CD8-positive, alpha-beta memory T cell (primary cell): ENCODE measurements around the gene TMEM59L. TPM values are rescaled to one million over a fixed set of nuclear protein-coding genes. Genes with fewer than 3 reads are reported as not detected.

ENCODE experiments used
- CTCF ChIA-PET: fragments of 350-600 bp; sonication (Branson Sonifier 250); formaldehyde crosslinking; loops from one replicate; lab custom pipeline; 2021; ENCODE audit warnings: antibody characterized with exemption; lab: Charles Lee
- POLR2A ChIA-PET: fragments of 350-600 bp; sonication (Branson Sonifier 250); formaldehyde crosslinking; loops from one replicate; lab custom pipeline; 2021; ENCODE audit warnings: antibody characterized with exemption; lab: Charles Lee
- DNase-seq, 5 donors: peaks; one replicate each; pipeline versions ENCODE4 v3.0.0 to v3.0.0-alpha.2; 2020 to 2022; ENCODE audit warnings: mixed read lengths in 1 of 5
- H3K27ac ChIP-seq: one replicate; pipeline ENCODE4 v1.7.0; 2013; ENCODE audit warnings: low read depth, mild to moderate bottlenecking, low read length, moderate library complexity
- H3K27me3 ChIP-seq: 2 replicates; pipeline ENCODE4 v1.7.0; 2013; ENCODE audit warnings: low read length, mild to moderate bottlenecking; ENCODE audit not compliant: insufficient read depth, poor library complexity, severe bottlenecking
- H3K36me3 ChIP-seq: 2 replicates; pipeline ENCODE4 v1.7.0; 2013; ENCODE audit warnings: mild to moderate bottlenecking, low read length, moderate library complexity; ENCODE audit not compliant: insufficient read depth
- H3K4me1 ChIP-seq: 2 replicates; pipeline ENCODE4 v1.7.0; 2013; ENCODE audit warnings: mild to moderate bottlenecking, low read length, moderate library complexity; ENCODE audit not compliant: insufficient read depth
- H3K4me3 ChIP-seq: 2 replicates; pipeline ENCODE4 v1.7.0; 2013; ENCODE audit warnings: mild to moderate bottlenecking, low read length
- H3K9me3 ChIP-seq: 2 replicates; pipeline ENCODE4 v1.7.0; 2013; ENCODE audit warnings: mild to moderate bottlenecking, low read length
- H3K27ac Mint-ChIP-seq, 8 donors: one replicate each; pipeline ENCODE4 v1.8.0; 2020 to 2021; ENCODE audit warnings: mixed read lengths in 8 of 8, mild to moderate bottlenecking in 6 of 8, inconsistent platforms in 3 of 8, moderate library complexity in 3 of 8
- H3K27me3 Mint-ChIP-seq, 2 donors: one replicate each; pipeline ENCODE4 v1.8.0; 2020 to 2021; ENCODE audit warnings: mixed read lengths in 2 of 2, mild to moderate bottlenecking in 1 of 2, moderate library complexity in 1 of 2
- H3K36me3 Mint-ChIP-seq, 3 donors: one replicate each; pipeline ENCODE4 v1.8.0; 2020 to 2021; ENCODE audit warnings: mixed read lengths in 3 of 3, inconsistent platforms in 1 of 3, mild to moderate bottlenecking in 1 of 3
- H3K4me1 Mint-ChIP-seq, 3 donors: one replicate each; pipeline ENCODE4 v1.8.0; 2020 to 2021; ENCODE audit warnings: mixed read lengths in 3 of 3, inconsistent platforms in 1 of 3, mild to moderate bottlenecking in 1 of 3
- H3K4me3 Mint-ChIP-seq, 7 donors: one replicate each; pipeline ENCODE4 v1.8.0; 2020 to 2021; ENCODE audit warnings: mixed read lengths in 7 of 7, mild to moderate bottlenecking in 6 of 7, moderate library complexity in 4 of 7, inconsistent platforms in 2 of 7
- H3K9me3 Mint-ChIP-seq, 5 donors: one replicate each; pipeline ENCODE4 v1.8.0; 2020 to 2022; ENCODE audit warnings: mixed read lengths in 5 of 5, mild to moderate bottlenecking in 3 of 5, moderate library complexity in 2 of 5, inconsistent platforms in 1 of 5
- polyA plus RNA-seq: library from polyadenylated mRNA; unstranded; fragments of 300-500 nt; fragmentation: Illumina TruSeq; gene quantifications from one replicate; pipeline ENCODE4 v1.2.3, GENCODE V29; 2021
- total RNA-seq, 2 experiments: library from RNA; stranded (reverse); gene quantifications; one replicate each; pipeline ENCODE4 v1.2.3, GENCODE V29; 2021

TMEM59L gene
- total and polyA plus RNA-seq, 3 experiments from 2014 or later = not detected

GRCh38 chr19:18666317-18666716 lies 53.6 kb downstream of the TMEM59L start:
- peaks cover 0 to 10% (median 1%) of the 10 kb centered on the region in 3 donors for H3K4me1 Mint-ChIP-seq
- peaks cover 4% of the 10 kb centered on the region for H3K4me1 ChIP-seq
- no peak overlapping the region for H3K4me3 ChIP-seq
- H3K27me3 Mint-ChIP-seq = no peaks in the 10 kb centered on the region
- no peak for DNase-seq
- ChIA-PET CTCF (interaction anchor here (1.4 kb wide), 1 partner anchor 12 kb away, joined by 3 read pairs; no protein-coding TSS in a partner anchor), POLR2A (no interaction called here)
- H3K36me3 Mint-ChIP-seq = peaks cover 0 to 44% (median 2%) of the 10 kb centered on the region in 3 donors
- H3K9me3 ChIP-seq = no peaks in the 10 kb centered on the region
- H3K36me3 ChIP-seq = no peaks in the 10 kb centered on the region
- no peaks in the 10 kb centered on the region for H3K27me3 ChIP-seq
- peak overlapping the region in 1 of 8 donors; percentile 54 for H3K27ac Mint-ChIP-seq
- no peaks in the 10 kb centered on the region for H3K9me3 Mint-ChIP-seq
- H3K27ac ChIP-seq = no peak overlapping the region
- no peak overlapping the region for H3K4me3 Mint-ChIP-seq

GRCh38 chr19:18666784-18667183 lies 54.1 kb downstream of the TMEM59L start:
- CTCF ChIA-PET = no interaction called here

GRCh38 chr19:18667531-18668251 lies 55.0 kb downstream of the TMEM59L start:
- H3K27me3 ChIP-seq = no peaks in the 10 kb centered on the region
- no peak overlapping the region for H3K4me3 Mint-ChIP-seq
- DNase-seq = no peak
- no peak overlapping the region for H3K27ac ChIP-seq
- no peak overlapping the region for H3K27ac Mint-ChIP-seq
- H3K4me1 ChIP-seq = peaks cover 4% of the 10 kb centered on the region
- no peaks in the 10 kb centered on the region for H3K36me3 ChIP-seq
- ChIA-PET CTCF (no interaction called here), POLR2A (no interaction called here)
- no peaks in the 10 kb centered on the region for H3K9me3 Mint-ChIP-seq
- H3K36me3 Mint-ChIP-seq = peaks cover 0 to 43% (median 2%) of the 10 kb centered on the region in 3 donors
- peaks cover 0 to 9% (median 1%) of the 10 kb centered on the region in 3 donors for H3K4me1 Mint-ChIP-seq
- H3K9me3 ChIP-seq = no peaks in the 10 kb centered on the region
- no peak overlapping the region for H3K4me3 ChIP-seq
- H3K27me3 Mint-ChIP-seq = no peaks in the 10 kb centered on the region

More at GRCh38 chr19:18666784-18667183, 54.1 kb downstream of the TMEM59L start:
- H3K4me1 ChIP-seq = peaks cover 4% of the 10 kb centered on the region
- H3K9me3 ChIP-seq = no peaks in the 10 kb centered on the region
- DNase-seq = no peak
- Mint-ChIP-seq H3K27me3 (no peaks in the 10 kb centered on the region), H3K27ac (no peak overlapping the region), H3K4me1 (peaks cover 0 to 9% (median 1%) of the 10 kb centered on the region in 3 donors), H3K36me3 (peaks cover 0 to 45% (median 2%) of the 10 kb centered on the region in 3 donors), H3K9me3 (no peaks in the 10 kb centered on the region), H3K4me3 (no peak overlapping the region)
- H3K36me3 ChIP-seq = no peaks in the 10 kb centered on the region
- H3K4me3 ChIP-seq = no peak overlapping the region
- no peak overlapping the region for H3K27ac ChIP-seq
- H3K27me3 ChIP-seq = no peaks in the 10 kb centered on the region
- POLR2A ChIA-PET = no interaction called here

GRCh38 chr19:18668252-18668631 lies 55.6 kb downstream of the TMEM59L start:
- ChIA-PET CTCF (no interaction called here), POLR2A (no interaction called here)
- Histone ChIP-seq H3K9me3 (no peaks in the 10 kb centered on the region), H3K27ac (no peak overlapping the region), H3K36me3 (no peaks in the 10 kb centered on the region), H3K27me3 (no peaks in the 10 kb centered on the region), H3K4me3 (no peak overlapping the region), H3K4me1 (peaks cover 4% of the 10 kb centered on the region)
- no peaks in the 10 kb centered on the region for H3K27me3 Mint-ChIP-seq
- H3K4me3 Mint-ChIP-seq = no peak overlapping the region
- peaks cover 0 to 9% (median 1%) of the 10 kb centered on the region in 3 donors for H3K4me1 Mint-ChIP-seq
- peaks cover 0 to 43% (median 2%) of the 10 kb centered on the region in 3 donors for H3K36me3 Mint-ChIP-seq
- no peak for DNase-seq
- no peaks in the 10 kb centered on the region for H3K9me3 Mint-ChIP-seq
- no peak overlapping the region for H3K27ac Mint-ChIP-seq

GRCh38 chr19:18668744-18669523 lies 56.3 kb downstream of the TMEM59L start:
- H3K27ac ChIP-seq = no peak overlapping the region
- no peak overlapping the region for H3K4me3 ChIP-seq
- ChIA-PET CTCF (no interaction called here), POLR2A (no interaction called here)
- no peak for DNase-seq
- no peaks in the 10 kb centered on the region for H3K36me3 ChIP-seq
- peaks cover 4% of the 10 kb centered on the region for H3K4me1 ChIP-seq
- Mint-ChIP-seq H3K27ac (no peak overlapping the region), H3K4me3 (no peak overlapping the region), H3K4me1 (peaks cover 0 to 2% (median 1%) of the 10 kb centered on the region in 3 donors), H3K27me3 (no peaks in the 10 kb centered on the region), H3K9me3 (no peaks in the 10 kb centered on the region), H3K36me3 (peaks cover 0 to 41% (median 2%) of the 10 kb centered on the region in 3 donors)
- no peaks in the 10 kb centered on the region for H3K9me3 ChIP-seq
- H3K27me3 ChIP-seq = no peaks in the 10 kb centered on the region

GRCh38 chr19:18669524-18669817 lies 56.8 kb downstream of the TMEM59L start:
- no peak for DNase-seq
- Mint-ChIP-seq H3K36me3 (peaks cover 0 to 39% (median 2%) of the 10 kb centered on the region in 3 donors), H3K27ac (peak overlapping the region in 1 of 8 donors; percentile 54), H3K4me3 (no peak overlapping the region), H3K4me1 (no peaks in the 10 kb centered on the region), H3K27me3 (no peaks in the 10 kb centered on the region), H3K9me3 (no peaks in the 10 kb centered on the region)
- CTCF ChIA-PET = no interaction called here
- Histone ChIP-seq H3K4me3 (no peak overlapping the region), H3K27ac (no peak overlapping the region), H3K9me3 (no peaks in the 10 kb centered on the region), H3K36me3 (no peaks in the 10 kb centered on the region), H3K27me3 (no peaks in the 10 kb centered on the region), H3K4me1 (no peaks in the 10 kb centered on the region)
- POLR2A ChIA-PET = no interaction called here

GRCh38 chr19:18669883-18670282 lies 57.2 kb downstream of the TMEM59L start:
- no peak overlapping the region for H3K4me3 ChIP-seq
- POLR2A ChIA-PET = no interaction called here
- no peak overlapping the region for H3K27ac ChIP-seq
- Mint-ChIP-seq H3K27ac (peak overlapping the region in 1 of 8 donors; percentile 54), H3K9me3 (no peaks in the 10 kb centered on the region), H3K27me3 (no peaks in the 10 kb centered on the region), H3K4me3 (no peak overlapping the region), H3K4me1 (no peaks in the 10 kb centered on the region), H3K36me3 (peaks cover 0 to 39% (median 2%) of the 10 kb centered on the region in 3 donors)
- no peaks in the 10 kb centered on the region for H3K4me1 ChIP-seq
- no peaks in the 10 kb centered on the region for H3K9me3 ChIP-seq
- H3K36me3 ChIP-seq = no peaks in the 10 kb centered on the region
- H3K27me3 ChIP-seq = no peaks in the 10 kb centered on the region
- no peak for DNase-seq
- CTCF ChIA-PET = no interaction called here

- no peaks in the 10 kb centered on the region for H3K36me3 ChIP-seq
- Mint-ChIP-seq H3K27ac (peak overlapping the region in 1 of 8 donors; percentile 57), H3K27me3 (no peaks in the 10 kb centered on the region), H3K36me3 (peaks cover 0 to 39% (median 2%) of the 10 kb centered on the region in 3 donors), H3K4me3 (no peak overlapping the region), H3K9me3 (no peaks in the 10 kb centered on the region), H3K4me1 (no peaks in the 10 kb centered on the region)
- H3K4me1 ChIP-seq = no peaks in the 10 kb centered on the region
- H3K27ac ChIP-seq = no peak overlapping the region
- no peak overlapping the region for H3K4me3 ChIP-seq
- DNase-seq = no peak
- POLR2A ChIA-PET = no interaction called here
- no peaks in the 10 kb centered on the region for H3K9me3 ChIP-seq
- CTCF ChIA-PET = no interaction called here
- no peaks in the 10 kb centered on the region for H3K27me3 ChIP-seq
These were observed 57.6 kb downstream of the TMEM59L start for GRCh38 chr19:18670312-18670711.
